ENCODE results near the gene ASGR2. TPM values are rescaled to one million over a fixed set of nuclear protein-coding genes. Genes with fewer than 3 reads are reported as not detected.
A peak's percentile ranks its signal among the peaks of the same experiment; 100 is the strongest.
"Not testable (repeated sequence)": the region's sequence is repeated elsewhere in the genome, so short reads cannot be mapped to it uniquely, and the experiment has no call there.

Gene ASGR2
- total RNA-seq, 6 donors from 2014 or later, result 0.98 to 3.9 (median 1.8) TPM

- DNase-seq (no peak), ATAC-seq (ENCODE audit: low FRiP score in 2 of 2) (no peak)
- Histone ChIP-seq H3K4me1 (no peaks in the 10 kb centered on the region), H3K27me3 (no peaks in the 10 kb centered on the region), H3K36me3 (no peaks in the 10 kb centered on the region), H3K4me3 (no peak overlapping the region), H3K9me3 (peaks cover 0 to 3% (median 0%) of the 10 kb centered on the region in 4 donors), H3K27ac (no peak overlapping the region)
- 32 to 42% methylated on average over 4 of the region's 4 CpGs for WGBS, 2 donors
- TF ChIP-seq POLR2A (IDR thresholded peaks at IDR 0.05) (no peak), POLR2AphosphoS5 (IDR thresholded peaks at IDR 0.05) (no peak), CTCF (IDR thresholded peaks at IDR 0.05) (no peak), EP300 (IDR thresholded peaks at IDR 0.05) (no peak)
These were observed 7.8 kb upstream of the ASGR2 start for GRCh38 chr17:7122381-7122780.

GRCh38 chr17:7120635-7121034 lies 6.0 kb upstream of the ASGR2 start:
- H3K4me3 ChIP-seq, H3K4me1 ChIP-seq, H3K36me3 ChIP-seq, H3K9me3 ChIP-seq, H3K27me3 ChIP-seq, DNase-seq: not testable (repeated sequence)
- WGBS, 2 donors, result 50 to 60% methylated on average over 12 of the region's 12 CpGs
- peak in 1 of 2 donors; percentile 24 for TF ChIP-seq POLR2AphosphoS5 (IDR thresholded peaks at IDR 0.05)
- peak in 1 of 2 donors; percentile 75 for ATAC-seq (ENCODE audit: low FRiP score in 2 of 2)
- peak overlapping the region; percentile 44 to 67 (median 53) for H3K27ac ChIP-seq

- TF ChIP-seq POLR2AphosphoS5 (IDR thresholded peaks at IDR 0.05), result no peak
- TF ChIP-seq POLR2A (IDR thresholded peaks at IDR 0.05), result no peak
- no peak for TF ChIP-seq EP300 (IDR thresholded peaks at IDR 0.05)
- TF ChIP-seq CTCF (IDR thresholded peaks at IDR 0.05), result no peak
- peak in 1 of 2 donors; percentile 28 for ATAC-seq (ENCODE audit: low FRiP score in 2 of 2)
- peaks cover 0 to 5% (median 0%) of the 10 kb centered on the region in 4 donors for H3K9me3 ChIP-seq
- no peak overlapping the region for H3K4me3 ChIP-seq
- no peak for DNase-seq
- H3K27ac ChIP-seq, result peak overlapping the region in 1 of 4 donors; percentile 5
- no peaks in the 10 kb centered on the region for H3K27me3 ChIP-seq
- H3K36me3 ChIP-seq, result no peaks in the 10 kb centered on the region
- no peaks in the 10 kb centered on the region for H3K4me1 ChIP-seq
- WGBS, 2 donors, result 62 to 72% methylated on average over 2 of the region's 2 CpGs
These were observed 5.5 kb upstream of the ASGR2 start for GRCh38 chr17:7120123-7120522.

- no peak for TF ChIP-seq CTCF (IDR thresholded peaks at IDR 0.05)
- TF ChIP-seq POLR2AphosphoS5 (IDR thresholded peaks at IDR 0.05), result no peak
- TF ChIP-seq POLR2A (IDR thresholded peaks at IDR 0.05), result no peak
- TF ChIP-seq EP300 (IDR thresholded peaks at IDR 0.05), result no peak
- WGBS, 2 donors, result 69 to 76% methylated on average over 7 to 11 of the region's 11 CpGs
- H3K27ac ChIP-seq, result no peak overlapping the region
- DNase-seq (no peak), ATAC-seq (ENCODE audit: low FRiP score in 2 of 2) (no peak)
- H3K9me3 ChIP-seq, result peaks cover 0 to 5% (median 0%) of the 10 kb centered on the region in 4 donors
- no peak overlapping the region for H3K4me3 ChIP-seq
- no peaks in the 10 kb centered on the region for H3K27me3 ChIP-seq
- no peaks in the 10 kb centered on the region for H3K4me1 ChIP-seq
- H3K36me3 ChIP-seq, result no peaks in the 10 kb centered on the region
These were observed 4.7 kb upstream of the ASGR2 start for GRCh38 chr17:7119314-7119713.

- H3K4me3 ChIP-seq, result no peak overlapping the region
- no peaks in the 10 kb centered on the region for H3K27me3 ChIP-seq
- peak in 1 of 2 donors; percentile 51 for ATAC-seq (ENCODE audit: low FRiP score in 2 of 2)
- H3K27ac ChIP-seq, result peak overlapping the region; percentile 10 to 52 (median 35)
- WGBS, 2 donors, result 51 to 62% methylated on average over 16 to 19 of the region's 19 CpGs
- TF ChIP-seq POLR2AphosphoS5 (IDR thresholded peaks at IDR 0.05), result peak in 1 of 2 donors; percentile 36
- TF ChIP-seq POLR2A (IDR thresholded peaks at IDR 0.05), result no peak
- no peaks in the 10 kb centered on the region for H3K4me1 ChIP-seq
- peaks cover 0 to 5% (median 0%) of the 10 kb centered on the region in 4 donors for H3K9me3 ChIP-seq
- DNase-seq, result no peak
- H3K36me3 ChIP-seq, result no peaks in the 10 kb centered on the region
These were observed 423 bp upstream of the ASGR2 start for GRCh38 chr17:7114875-7115614.
